ENCODE data around the gene TSPAN14.
A peak's percentile ranks its signal among the peaks of the same experiment; 100 is the strongest.

TSPAN14 gene

DNA sequence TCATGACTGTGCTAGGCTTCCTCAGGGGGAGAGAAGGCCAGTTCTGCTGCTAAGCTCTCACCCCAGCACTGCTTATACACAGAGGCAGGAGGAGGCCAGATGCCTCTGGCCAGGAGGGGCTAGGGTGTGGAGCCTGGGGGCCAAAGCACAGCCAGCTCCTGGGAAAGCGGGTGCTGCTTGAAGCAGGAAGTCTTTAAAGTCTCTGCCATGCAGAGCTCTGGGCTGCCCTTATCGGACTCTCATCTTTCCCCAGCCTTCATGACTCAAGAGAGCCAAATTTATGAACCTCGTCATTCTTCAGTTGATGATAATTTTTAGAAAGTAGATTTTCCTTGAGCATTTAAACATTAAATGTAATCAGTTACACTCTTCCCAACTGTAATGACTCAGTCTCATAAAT is 11.2 kb upstream of the TSPAN14 start:
- no peaks in the 10 kb centered on the region for H3K36me3 ChIP-seq (ENCODE audit: control insufficient read depth, insufficient read depth, low read length)
- H3K4me3 ChIP-seq (replicated peaks; ENCODE audit: low read depth, low read length), result no peak overlapping the region
- DNase-seq (ENCODE audit: extremely low read depth, insufficient read length), result no peak
- no peaks in the 10 kb centered on the region for H3K27me3 ChIP-seq (replicated peaks; ENCODE audit: control insufficient read depth, insufficient read depth, low read length)
- TF ChIP-seq, protein P1, sequence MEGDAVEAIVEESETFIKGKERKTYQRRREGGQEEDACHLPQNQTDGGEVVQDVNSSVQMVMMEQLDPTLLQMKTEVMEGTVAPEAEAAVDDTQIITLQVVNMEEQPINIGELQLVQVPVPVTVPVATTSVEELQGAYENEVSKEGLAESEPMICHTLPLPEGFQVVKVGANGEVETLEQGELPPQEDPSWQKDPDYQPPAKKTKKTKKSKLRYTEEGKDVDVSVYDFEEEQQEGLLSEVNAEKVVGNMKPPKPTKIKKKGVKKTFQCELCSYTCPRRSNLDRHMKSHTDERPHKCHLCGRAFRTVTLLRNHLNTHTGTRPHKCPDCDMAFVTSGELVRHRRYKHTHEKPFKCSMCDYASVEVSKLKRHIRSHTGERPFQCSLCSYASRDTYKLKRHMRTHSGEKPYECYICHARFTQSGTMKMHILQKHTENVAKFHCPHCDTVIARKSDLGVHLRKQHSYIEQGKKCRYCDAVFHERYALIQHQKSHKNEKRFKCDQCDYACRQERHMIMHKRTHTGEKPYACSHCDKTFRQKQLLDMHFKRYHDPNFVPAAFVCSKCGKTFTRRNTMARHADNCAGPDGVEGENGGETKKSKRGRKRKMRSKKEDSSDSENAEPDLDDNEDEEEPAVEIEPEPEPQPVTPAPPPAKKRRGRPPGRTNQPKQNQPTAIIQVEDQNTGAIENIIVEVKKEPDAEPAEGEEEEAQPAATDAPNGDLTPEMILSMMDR (IDR thresholded peaks at IDR 0.05; ENCODE audit: insufficient read depth, low read length, poor library complexity, severe bottlenecking), result no peak

DNA sequence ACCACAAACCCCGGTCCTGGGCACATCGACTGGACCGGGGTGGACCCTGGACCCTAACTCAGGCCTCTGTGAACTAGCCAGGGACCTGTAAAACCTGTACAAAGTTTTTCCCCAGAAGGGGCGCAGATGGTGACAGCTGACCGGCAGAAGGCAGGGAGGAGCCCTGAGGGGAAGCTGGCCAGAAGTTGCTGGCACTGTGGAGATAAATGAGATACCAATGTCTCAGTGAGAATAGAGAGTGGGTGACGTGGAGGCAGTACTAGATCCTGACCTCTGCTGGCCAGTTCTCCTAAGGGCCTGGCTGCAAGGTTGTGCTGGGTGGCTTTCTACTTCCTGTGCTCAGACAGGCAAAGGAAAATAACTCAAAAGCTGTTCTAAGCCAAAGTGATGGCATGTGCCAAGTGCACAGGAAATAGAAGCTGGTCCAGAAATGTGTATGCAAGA is 10.6 kb upstream of the TSPAN14 start:
- no peak for DNase-seq (ENCODE audit: extremely low read depth, insufficient read length)
- Histone ChIP-seq H3K36me3 (ENCODE audit: control insufficient read depth, insufficient read depth, low read length) (no peaks in the 10 kb centered on the region), H3K4me3 (replicated peaks; ENCODE audit: low read depth, low read length) (no peak overlapping the region), H3K27me3 (replicated peaks; ENCODE audit: control insufficient read depth, insufficient read depth, low read length) (no peaks in the 10 kb centered on the region)
- TF ChIP-seq, protein P1 (IDR thresholded peaks at IDR 0.05; ENCODE audit: insufficient read depth, low read length, poor library complexity, severe bottlenecking), result peak; percentile 54

DNA sequence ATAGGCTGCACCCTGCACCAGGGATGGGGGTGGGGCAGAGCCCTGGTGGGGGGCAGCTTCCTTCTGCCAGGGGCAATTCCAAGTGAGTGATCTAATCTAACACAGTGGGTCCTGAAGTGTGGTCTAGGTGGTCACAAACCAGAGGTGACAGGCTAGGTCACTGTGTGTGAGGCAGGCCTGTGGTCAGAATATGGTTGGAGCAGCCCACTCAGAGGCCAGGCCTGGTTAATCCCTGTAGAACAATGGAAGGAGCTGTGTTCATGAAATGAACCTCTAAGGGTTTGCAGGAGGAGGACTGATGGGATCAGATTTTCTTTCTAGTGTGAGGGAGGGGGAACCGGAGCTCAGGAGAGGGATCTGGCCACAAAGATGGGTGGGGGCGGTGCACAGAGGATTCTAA is 10.0 kb upstream of the TSPAN14 start:
- TF ChIP-seq, protein P1 (IDR thresholded peaks at IDR 0.05; ENCODE audit: insufficient read depth, low read length, poor library complexity, severe bottlenecking), result no peak
- Histone ChIP-seq H3K4me3 (replicated peaks; ENCODE audit: low read depth, low read length) (no peak overlapping the region), H3K36me3 (ENCODE audit: control insufficient read depth, insufficient read depth, low read length) (no peaks in the 10 kb centered on the region), H3K27me3 (replicated peaks; ENCODE audit: control insufficient read depth, insufficient read depth, low read length) (no peaks in the 10 kb centered on the region)
- no peak for DNase-seq (ENCODE audit: extremely low read depth, insufficient read length)

DNA sequence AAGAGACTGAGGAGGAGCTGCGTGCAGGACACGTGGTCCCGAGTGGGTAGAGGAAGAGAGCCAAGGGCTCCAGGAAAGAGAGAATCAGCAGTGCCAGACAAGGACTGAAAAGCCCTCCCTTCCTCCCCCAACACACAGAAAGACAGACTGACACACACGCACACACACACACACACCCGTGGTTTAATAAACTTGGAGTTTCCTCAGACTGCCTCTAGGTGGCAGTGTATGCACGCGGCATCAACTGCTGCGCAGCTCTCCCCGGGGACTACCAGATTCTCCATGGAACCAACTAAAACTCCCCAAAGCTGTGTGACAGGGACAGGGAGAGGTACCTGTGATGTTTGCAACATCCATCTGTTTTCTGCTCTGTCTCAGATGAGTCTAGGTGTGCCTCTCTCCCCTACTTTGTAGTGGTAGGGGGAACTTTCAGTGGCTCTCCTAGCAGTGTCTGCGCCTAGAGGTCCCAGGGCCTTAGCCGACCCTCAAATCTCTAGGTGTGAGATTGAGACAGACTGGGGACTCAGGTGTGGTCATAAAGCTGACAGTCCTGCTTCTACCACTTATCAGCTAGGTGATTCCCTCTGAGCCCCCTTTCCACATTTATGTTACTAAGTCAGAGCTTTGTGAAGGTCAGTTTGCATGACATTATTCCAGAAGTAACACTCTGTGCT is 9.3 kb upstream of the TSPAN14 start:
- peak; percentile 69 for DNase-seq (ENCODE audit: extremely low read depth, insufficient read length)
- TF ChIP-seq, protein P1 (IDR thresholded peaks at IDR 0.05; ENCODE audit: insufficient read depth, low read length, poor library complexity, severe bottlenecking), result peak; percentile 84
- H3K27me3 ChIP-seq (replicated peaks; ENCODE audit: control insufficient read depth, insufficient read depth, low read length), result no peaks in the 10 kb centered on the region
- no peaks in the 10 kb centered on the region for H3K36me3 ChIP-seq (ENCODE audit: control insufficient read depth, insufficient read depth, low read length)
- no peak overlapping the region for H3K4me3 ChIP-seq (replicated peaks; ENCODE audit: low read depth, low read length)

DNA sequence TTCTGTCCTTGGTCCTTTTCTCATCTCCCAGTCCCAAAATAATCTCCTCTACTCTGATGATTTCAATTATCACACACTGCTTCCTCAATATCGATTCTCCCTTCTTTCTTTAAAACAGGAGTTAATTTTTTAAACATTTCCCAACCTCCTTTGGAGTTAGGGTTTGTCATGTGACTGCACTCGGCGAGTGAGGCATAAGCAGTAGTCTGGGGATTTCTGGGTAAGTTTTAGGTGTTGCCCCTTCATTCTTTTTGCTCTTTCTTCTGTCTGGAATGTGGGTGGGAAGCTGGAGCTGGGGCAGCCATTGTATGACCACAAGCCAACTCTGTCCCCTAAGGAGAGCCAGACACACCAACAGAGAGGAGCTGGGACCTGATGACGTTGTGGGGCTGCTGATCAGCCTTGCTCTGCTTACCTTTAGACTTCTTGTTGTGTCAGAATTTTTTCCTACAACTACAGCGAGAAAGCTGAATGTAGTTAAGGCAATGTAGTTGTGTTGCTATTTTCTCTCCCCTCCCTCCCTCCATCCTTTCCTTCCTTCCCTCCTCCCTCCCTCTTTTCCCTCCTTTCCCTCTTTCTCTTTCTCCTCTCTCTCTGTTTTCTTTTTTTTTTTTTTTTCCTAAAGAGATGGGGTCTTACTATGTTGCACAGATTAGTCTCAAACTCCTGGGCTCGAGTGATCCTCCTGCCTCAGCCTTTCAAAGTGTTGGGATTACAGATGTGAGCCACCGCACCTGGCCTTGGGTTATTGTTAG is 6.5 kb upstream of the TSPAN14 start:
- Histone ChIP-seq H3K4me3 (replicated peaks; ENCODE audit: low read depth, low read length) (no peak overlapping the region), H3K27me3 (replicated peaks; ENCODE audit: control insufficient read depth, insufficient read depth, low read length) (no peaks in the 10 kb centered on the region), H3K36me3 (ENCODE audit: control insufficient read depth, insufficient read depth, low read length) (no peaks in the 10 kb centered on the region)
- DNase-seq (ENCODE audit: extremely low read depth, insufficient read length), result no peak
- TF ChIP-seq, protein P1 (IDR thresholded peaks at IDR 0.05; ENCODE audit: insufficient read depth, low read length, poor library complexity, severe bottlenecking), result no peak
